Body of pancreas (tissue), 4 donors: ENCODE results near the gene UGT3A1. TPM values are rescaled to one million over a fixed set of nuclear protein-coding genes. Genes with fewer than 3 reads are reported as not detected.
A peak's percentile ranks its signal among the peaks of the same experiment; 100 is the strongest.

Source experiments
- ATAC-seq: fragments of 150-250 bp; one replicate; pipeline ENCODE4 v1.9.1; 2016
- DNase-seq, 4 donors: peaks; one replicate each; pipeline ENCODE4 v3.0.0-alpha.2; 2019
- H3K27ac ChIP-seq, 4 donors: fragments of 200-600 bp; sonication (generic); 1 replicate in 3 of 4; 2 replicates in 1 of 4; pipeline versions ENCODE4 v1.5.1 to v1.6.1; 2016 to 2019; ENCODE audit warnings: mild to moderate bottlenecking in 1 of 4, mixed read lengths in 1 of 4, moderate library complexity in 1 of 4
- H3K27me3 ChIP-seq, 2 donors: fragments of 200-600 bp; sonication (generic); one replicate each; pipeline ENCODE4 v1.6.0; 2016; ENCODE audit warnings: mild to moderate bottlenecking in 1 of 2
- H3K36me3 ChIP-seq, 2 donors: fragments of 200-600 bp; sonication (generic); replicated peaks in 1 of 2; 2 replicates each; pipeline ENCODE4 v1.5.1; 2016; ENCODE audit warnings: low read depth in 2 of 2; ENCODE audit not compliant: insufficient read depth in 1 of 2
- H3K4me1 ChIP-seq: fragments of 200-600 bp; sonication (generic); one replicate; pipeline ENCODE4 v1.6.0; 2016
- H3K4me3 ChIP-seq, 2 donors: fragments of 200-600 bp; sonication (generic); 1 replicate in 1 of 2; 2 replicates in 1 of 2; pipeline ENCODE4 v1.5.1; 2016 to 2019
- H3K9me3 ChIP-seq, 3 donors: fragments of 200-600 bp; sonication (generic); 1 replicate in 2 of 3; 2 replicates in 1 of 3; pipeline ENCODE4 v1.5.1; 2016
- CTCF ChIP-seq, 7 experiments: fragments of 450-650 bp in 4 of 7; fragments of 200-600 bp in 3 of 7; sonication (generic) in 3 of 7; IDR thresholded peaks; one replicate each; pipeline ENCODE4 v1.5.1; 2016 to 2019; ENCODE audit warnings: antibody characterized with exemption in 7 of 7
- POLR2A ChIP-seq, 3 donors: fragments of 450-650 bp; IDR thresholded peaks; one replicate each; pipeline ENCODE4 v1.6.1; 2016; ENCODE audit warnings: antibody characterized with exemption in 3 of 3, mild to moderate bottlenecking in 2 of 3
- WGBS, 2 donors: methylation state at CpG; one replicate each; pipeline ENCODE4 v1.1.5; 2017; 5-methylcytosine and 5-hydroxymethylcytosine counted together
- intact Hi-C: fragments of 100-400 bp; cut with DNase I; formaldehyde crosslinking; loops from one replicate; pipeline ENCODE4 v1.15.1; 2023
- total RNA-seq, 2 donors: library from RNA; depleted of rRNA; stranded (reverse); fragments of >200 nt; gene quantifications; one replicate each; pipeline ENCODE4 v1.1.0, GENCODE V29; 2016

Gene UGT3A1
- total RNA-seq, 2 donors from 2014 or later = not detected

- Histone ChIP-seq H3K36me3 (no peaks in the 10 kb centered on the region), H3K4me3 (no peak overlapping the region), H3K27me3 (peaks cover 0 to 14% of the 10 kb centered on the region in 2 donors), H3K9me3 (peaks cover 0 to 7% (median 0%) of the 10 kb centered on the region in 3 donors), H3K27ac (no peak overlapping the region), H3K4me1 (no peaks in the 10 kb centered on the region)
- DNase-seq (no peak), ATAC-seq (no peak)
- TF ChIP-seq CTCF (IDR thresholded peaks at IDR 0.05) (no peak), POLR2A (IDR thresholded peaks at IDR 0.05) (no peak)
- intact Hi-C loops = loop anchor here (10.0 kb wide), 1 partner anchor 146 kb away; no protein-coding TSS in a partner anchor
- WGBS, 2 donors = 58 to 63% methylated on average over 5 to 11 of the region's 11 CpGs
Observed at GRCh38 chr5:35920890-35921289, 70.3 kb downstream of the UGT3A1 start.

- 56 to 60% methylated on average over 4 of the region's 4 CpGs for WGBS, 2 donors
- intact Hi-C loops = no loop called here
- no peak for ATAC-seq
Observed at GRCh38 chr5:35919191-35919590, 72.0 kb downstream of the UGT3A1 start.

GRCh38 chr5:35908814-35909213 lies 82.4 kb downstream of the UGT3A1 start:
- Histone ChIP-seq H3K9me3 (no peaks in the 10 kb centered on the region), H3K4me3 (no peak overlapping the region), H3K36me3 (no peaks in the 10 kb centered on the region), H3K4me1 (no peaks in the 10 kb centered on the region), H3K27ac (no peak overlapping the region), H3K27me3 (no peaks in the 10 kb centered on the region)
- intact Hi-C loops = no loop called here
- TF ChIP-seq CTCF (IDR thresholded peaks at IDR 0.05) = no peak
- TF ChIP-seq POLR2A (IDR thresholded peaks at IDR 0.05) = no peak
- DNase-seq (no peak), ATAC-seq (no peak)

More at GRCh38 chr5:35919191-35919590, 72.0 kb downstream of the UGT3A1 start:
- Histone ChIP-seq H3K27me3 (no peaks in the 10 kb centered on the region), H3K27ac (no peak overlapping the region), H3K4me1 (no peaks in the 10 kb centered on the region), H3K4me3 (no peak overlapping the region), H3K36me3 (no peaks in the 10 kb centered on the region), H3K9me3 (peaks cover 0 to 7% (median 0%) of the 10 kb centered on the region in 3 donors)
- peak in 1 of 4 donors; percentile 13 for DNase-seq
- TF ChIP-seq CTCF (IDR thresholded peaks at IDR 0.05) = no peak
- no peak for TF ChIP-seq POLR2A (IDR thresholded peaks at IDR 0.05)

- no peak overlapping the region for H3K27ac ChIP-seq
- H3K4me1 ChIP-seq = no peaks in the 10 kb centered on the region
- no peak overlapping the region for H3K4me3 ChIP-seq
- H3K27me3 ChIP-seq = no peaks in the 10 kb centered on the region
- TF ChIP-seq CTCF (IDR thresholded peaks at IDR 0.05) (no peak), POLR2A (IDR thresholded peaks at IDR 0.05) (no peak)
- intact Hi-C loops = no loop called here
- ATAC-seq (no peak), DNase-seq (no peak)
- 26 to 40% methylated on average over 1 of the region's 1 CpG for WGBS, 2 donors
- H3K9me3 ChIP-seq = no peaks in the 10 kb centered on the region
- H3K36me3 ChIP-seq = no peaks in the 10 kb centered on the region
Observed at GRCh38 chr5:35908228-35908627, 83.0 kb downstream of the UGT3A1 start.

- H3K36me3 ChIP-seq = no peaks in the 10 kb centered on the region
- no peak for TF ChIP-seq CTCF (IDR thresholded peaks at IDR 0.05)
- intact Hi-C loops = no loop called here
- no peaks in the 10 kb centered on the region for H3K4me1 ChIP-seq
- ATAC-seq = no peak
- no peaks in the 10 kb centered on the region for H3K27me3 ChIP-seq
- 67 to 73% methylated on average over 11 of the region's 11 CpGs for WGBS, 2 donors
- H3K27ac ChIP-seq = no peak overlapping the region
- no peak for DNase-seq
- no peak overlapping the region for H3K4me3 ChIP-seq
- no peaks in the 10 kb centered on the region for H3K9me3 ChIP-seq
Observed at GRCh38 chr5:35904443-35905132, 86.6 kb downstream of the UGT3A1 start.
